ENCODE results near the gene GFER. TPM values are rescaled to one million over a fixed set of nuclear protein-coding genes. Genes with fewer than 3 reads are reported as not detected.
A peak's percentile ranks its signal among the peaks of the same experiment; 100 is the strongest.

Gene GFER
- total RNA-seq, 1 donor from 2014 or later: 30.0 TPM

GRCh38 chr16:2029350-2029749, 45.4 kb downstream of the GFER start:
- no peak overlapping the region for H3K27ac Mint-ChIP-seq (ENCODE audit: unreplicated experiment)
- peaks cover 11% of the 10 kb centered on the region for H3K27me3 Mint-ChIP-seq (ENCODE audit: unreplicated experiment)
- no peak for TF ChIP-seq CTCF (IDR thresholded peaks at IDR 0.05; ENCODE audit: unreplicated experiment)
- peaks cover 13% of the 10 kb centered on the region for H3K4me1 Mint-ChIP-seq (ENCODE audit: unreplicated experiment)
- no peaks in the 10 kb centered on the region for H3K36me3 Mint-ChIP-seq (ENCODE audit: low read depth, unreplicated experiment)
- no peak overlapping the region for H3K4me3 Mint-ChIP-seq (ENCODE audit: unreplicated experiment)
- no peak for DNase-seq (ENCODE audit: low spot score)
- no peaks in the 10 kb centered on the region for H3K9me3 Mint-ChIP-seq (ENCODE audit: unreplicated experiment)

GRCh38 chr16:2030036-2030435, 46.0 kb downstream of the GFER start:
- no peak overlapping the region for H3K27ac Mint-ChIP-seq (ENCODE audit: unreplicated experiment)
- no peaks in the 10 kb centered on the region for H3K9me3 Mint-ChIP-seq (ENCODE audit: unreplicated experiment)
- H3K4me3 Mint-ChIP-seq (ENCODE audit: unreplicated experiment): no peak overlapping the region
- no peaks in the 10 kb centered on the region for H3K36me3 Mint-ChIP-seq (ENCODE audit: low read depth, unreplicated experiment)
- peaks cover 11% of the 10 kb centered on the region for H3K27me3 Mint-ChIP-seq (ENCODE audit: unreplicated experiment)
- H3K4me1 Mint-ChIP-seq (ENCODE audit: unreplicated experiment): peaks cover 13% of the 10 kb centered on the region
- no peak for DNase-seq (ENCODE audit: low spot score)
- TF ChIP-seq CTCF (IDR thresholded peaks at IDR 0.05; ENCODE audit: unreplicated experiment): no peak

- no peak for TF ChIP-seq CTCF (IDR thresholded peaks at IDR 0.05; ENCODE audit: unreplicated experiment)
- H3K27me3 Mint-ChIP-seq (ENCODE audit: unreplicated experiment): peaks cover 6% of the 10 kb centered on the region
Observed at GRCh38 chr16:2031081-2031577, 47.1 kb downstream of the GFER start.

GRCh38 chr16:2032285-2033056, 48.5 kb downstream of the GFER start:
- Mint-ChIP-seq H3K36me3 (ENCODE audit: low read depth, unreplicated experiment) (no peaks in the 10 kb centered on the region), H3K9me3 (ENCODE audit: unreplicated experiment) (no peaks in the 10 kb centered on the region), H3K4me3 (ENCODE audit: unreplicated experiment) (peak overlapping the region; percentile 31), H3K27me3 (ENCODE audit: unreplicated experiment) (peaks cover 4% of the 10 kb centered on the region), H3K4me1 (ENCODE audit: unreplicated experiment) (peaks cover 11% of the 10 kb centered on the region), H3K27ac (ENCODE audit: unreplicated experiment) (no peak overlapping the region)
- no peak for TF ChIP-seq CTCF (IDR thresholded peaks at IDR 0.05; ENCODE audit: unreplicated experiment)
- DNase-seq (ENCODE audit: low spot score): no peak

More at GRCh38 chr16:2031081-2031577, 47.1 kb downstream of the GFER start:
- Mint-ChIP-seq H3K4me3 (ENCODE audit: unreplicated experiment) (no peak overlapping the region), H3K27ac (ENCODE audit: unreplicated experiment) (no peak overlapping the region), H3K9me3 (ENCODE audit: unreplicated experiment) (no peaks in the 10 kb centered on the region), H3K4me1 (ENCODE audit: unreplicated experiment) (peaks cover 13% of the 10 kb centered on the region), H3K36me3 (ENCODE audit: low read depth, unreplicated experiment) (no peaks in the 10 kb centered on the region)
- no peak for DNase-seq (ENCODE audit: low spot score)
